Endodermal cell (in vitro differentiated cells): ENCODE results near the gene MTX3. TPM values are rescaled to one million over a fixed set of nuclear protein-coding genes. Genes with fewer than 3 reads are reported as not detected.

Source experiments
- DNase-seq: peaks from one replicate; pipeline ENCODE4 v3.0.0-alpha.2; 2017
- H3K27ac ChIP-seq: 2 replicates; pipeline ENCODE4 v1.5.1; 2013; ENCODE audit warnings: mild to moderate bottlenecking, low read depth, low read length, moderate library complexity
- H3K27me3 ChIP-seq: 2 replicates; pipeline ENCODE4 v1.6.1; 2013; ENCODE audit warnings: mild to moderate bottlenecking, low read length, moderate library complexity; ENCODE audit not compliant: insufficient read depth, control insufficient read depth, poor library complexity, severe bottlenecking
- H3K36me3 ChIP-seq: 2 replicates; pipeline ENCODE4 v1.7.0; 2013; ENCODE audit warnings: mild to moderate bottlenecking, low read length, moderate library complexity; ENCODE audit not compliant: control insufficient read depth, insufficient read depth
- H3K4me1 ChIP-seq: one replicate; pipeline ENCODE4 v1.7.0; 2013; ENCODE audit warnings: low read length; ENCODE audit not compliant: control insufficient read depth, insufficient read depth
- H3K4me3 ChIP-seq: 2 replicates; pipeline ENCODE4 v1.5.1; 2013; ENCODE audit warnings: mild to moderate bottlenecking, low read length, moderate library complexity
- H3K9ac ChIP-seq: 2 replicates; pipeline ENCODE4 v1.6.1; 2013; ENCODE audit warnings: mild to moderate bottlenecking, low read length, moderate library complexity; ENCODE audit not compliant: poor library complexity, severe bottlenecking; ENCODE audit errors: extremely low read depth
- H3K9me3 ChIP-seq: 2 replicates; pipeline ENCODE4 v1.6.1; 2013; ENCODE audit warnings: mild to moderate bottlenecking, low read length, moderate library complexity; ENCODE audit not compliant: control insufficient read depth
- H3K27ac Mint-ChIP-seq: 2 replicates; pipeline ENCODE4 v1.8.0; 2020; ENCODE audit warnings: mixed read lengths
- H3K27me3 Mint-ChIP-seq: 2 replicates; pipeline ENCODE4 v1.8.0; 2021; ENCODE audit warnings: mild to moderate bottlenecking, mixed read lengths; ENCODE audit not compliant: insufficient read depth
- H3K36me3 Mint-ChIP-seq: 2 replicates; pipeline ENCODE4 v1.8.0; 2020; ENCODE audit warnings: low read depth, mixed read lengths
- H3K4me1 Mint-ChIP-seq: 2 replicates; pipeline ENCODE4 v1.8.0; 2020; ENCODE audit warnings: mixed read lengths
- H3K4me3 Mint-ChIP-seq: 2 replicates; pipeline ENCODE4 v1.8.0; 2020; ENCODE audit warnings: mild to moderate bottlenecking, moderate library complexity, mixed read lengths
- H3K9me3 Mint-ChIP-seq: 2 replicates; pipeline ENCODE4 v1.8.0; 2020; ENCODE audit warnings: mild to moderate bottlenecking, mixed read lengths
- WGBS, 2 experiments: methylation state at CpG; one replicate each; pipeline versions ENCODE4 v1.1.5 to v1.1.7; 2013; ENCODE audit warnings: missing lambda C conversion rate in 2 of 2, mixed read lengths in 1 of 2; ENCODE audit not compliant: insufficient coverage in 1 of 2, insufficient read length in 1 of 2; 5-methylcytosine and 5-hydroxymethylcytosine counted together
- total RNA-seq, 2 donors: library from RNA; stranded (reverse); fragmentation: NEBNext Ultra II Directional in 1 of 2; extraction: Animal tissue kit (Norgen Biotek cat#: 25700) in 1 of 2; gene quantifications; 2 replicates in 1 of 2; 3 replicates in 1 of 2; pipeline ENCODE4 v1.2.1, GENCODE V29; 2021
- TF ChIP-seq, protein P1 (sequence below): fragments of 200-600 bp; sonication (generic); conservative IDR thresholded peaks from 2 replicates; pipeline ENCODE4 v1.5.0; 2021; ENCODE audit warnings: antibody characterized with exemption, mild to moderate bottlenecking

Gene MTX3
- total RNA-seq, 2 donors from 2014 or later = 25.7 to 39.7 TPM

- Histone ChIP-seq H3K4me3 (no peak overlapping the region), H3K4me1 (no peaks in the 10 kb centered on the region), H3K27ac (no peak overlapping the region), H3K36me3 (no peaks in the 10 kb centered on the region), H3K9ac (no peak overlapping the region), H3K27me3 (no peaks in the 10 kb centered on the region), H3K9me3 (peaks cover 27% of the 10 kb centered on the region)
- H3K36me3 Mint-ChIP-seq = no peaks in the 10 kb centered on the region
- DNase-seq = no peak
- H3K27me3 Mint-ChIP-seq = no peaks in the 10 kb centered on the region
- TF ChIP-seq, protein P1, sequence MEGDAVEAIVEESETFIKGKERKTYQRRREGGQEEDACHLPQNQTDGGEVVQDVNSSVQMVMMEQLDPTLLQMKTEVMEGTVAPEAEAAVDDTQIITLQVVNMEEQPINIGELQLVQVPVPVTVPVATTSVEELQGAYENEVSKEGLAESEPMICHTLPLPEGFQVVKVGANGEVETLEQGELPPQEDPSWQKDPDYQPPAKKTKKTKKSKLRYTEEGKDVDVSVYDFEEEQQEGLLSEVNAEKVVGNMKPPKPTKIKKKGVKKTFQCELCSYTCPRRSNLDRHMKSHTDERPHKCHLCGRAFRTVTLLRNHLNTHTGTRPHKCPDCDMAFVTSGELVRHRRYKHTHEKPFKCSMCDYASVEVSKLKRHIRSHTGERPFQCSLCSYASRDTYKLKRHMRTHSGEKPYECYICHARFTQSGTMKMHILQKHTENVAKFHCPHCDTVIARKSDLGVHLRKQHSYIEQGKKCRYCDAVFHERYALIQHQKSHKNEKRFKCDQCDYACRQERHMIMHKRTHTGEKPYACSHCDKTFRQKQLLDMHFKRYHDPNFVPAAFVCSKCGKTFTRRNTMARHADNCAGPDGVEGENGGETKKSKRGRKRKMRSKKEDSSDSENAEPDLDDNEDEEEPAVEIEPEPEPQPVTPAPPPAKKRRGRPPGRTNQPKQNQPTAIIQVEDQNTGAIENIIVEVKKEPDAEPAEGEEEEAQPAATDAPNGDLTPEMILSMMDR = no peak
- H3K4me1 Mint-ChIP-seq = peaks cover 2% of the 10 kb centered on the region
- no peak overlapping the region for H3K27ac Mint-ChIP-seq
- H3K4me3 Mint-ChIP-seq = no peak overlapping the region
- H3K9me3 Mint-ChIP-seq = no peaks in the 10 kb centered on the region
- WGBS, 2 experiments = 90 to 100% methylated on average over 2 to 3 of the region's 3 CpGs
These were observed 54.3 kb downstream of the MTX3 start for GRCh38 chr5:79936646-79937216.

DNA sequence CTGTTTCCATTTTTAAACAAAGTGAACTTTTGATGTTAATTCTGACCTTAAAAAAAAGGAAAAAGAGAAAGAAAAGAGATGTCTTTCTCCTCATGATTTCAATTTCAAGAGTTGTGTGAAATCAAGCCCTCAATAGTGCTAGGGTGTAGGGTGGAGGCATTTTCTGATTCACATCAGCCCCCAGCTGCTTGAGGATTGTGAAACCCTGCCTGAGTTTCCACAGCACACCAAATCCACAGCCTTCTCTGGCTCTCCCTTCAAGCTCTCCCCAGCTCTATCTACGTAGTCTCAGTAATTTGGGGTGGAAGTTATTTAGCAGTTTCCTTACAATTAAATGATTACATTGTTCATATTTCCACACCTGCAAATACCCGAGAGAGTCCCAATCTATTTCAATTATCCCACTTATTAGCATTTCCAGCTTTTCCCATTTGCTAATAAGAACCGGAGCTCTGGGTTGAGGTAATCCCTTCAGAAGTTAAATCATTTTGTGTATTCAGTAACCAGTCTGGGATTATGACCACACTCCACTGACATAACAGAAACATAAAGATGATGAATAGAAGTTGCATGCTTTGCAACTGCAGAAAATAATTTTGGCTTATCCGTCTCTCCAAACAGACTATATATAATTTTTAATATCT is 54.9 kb downstream of the MTX3 start:
- Mint-ChIP-seq H3K36me3 (no peaks in the 10 kb centered on the region), H3K27ac (no peak overlapping the region), H3K9me3 (no peaks in the 10 kb centered on the region), H3K27me3 (no peaks in the 10 kb centered on the region), H3K4me1 (peaks cover 2% of the 10 kb centered on the region), H3K4me3 (no peak overlapping the region)
- H3K4me3 ChIP-seq = no peak overlapping the region
- no peaks in the 10 kb centered on the region for H3K27me3 ChIP-seq
- peaks cover 29% of the 10 kb centered on the region for H3K9me3 ChIP-seq
- TF ChIP-seq, protein P1 = no peak
- H3K9ac ChIP-seq = no peak overlapping the region
- 88 to 92% methylated on average over 2 of the region's 4 CpGs for WGBS, 2 experiments
- H3K4me1 ChIP-seq = no peaks in the 10 kb centered on the region
- no peak for DNase-seq
- H3K27ac ChIP-seq = no peak overlapping the region
- H3K36me3 ChIP-seq = no peaks in the 10 kb centered on the region

- no peaks in the 10 kb centered on the region for H3K27me3 Mint-ChIP-seq
These were observed 56.4 kb downstream of the MTX3 start for GRCh38 chr5:79934681-79935080.

More at GRCh38 chr5:79934681-79935080, 56.4 kb downstream of the MTX3 start:
- Histone ChIP-seq H3K4me1 (no peaks in the 10 kb centered on the region), H3K9ac (no peak overlapping the region), H3K9me3 (peaks cover 29% of the 10 kb centered on the region), H3K27me3 (no peaks in the 10 kb centered on the region), H3K27ac (no peak overlapping the region), H3K4me3 (no peak overlapping the region), H3K36me3 (no peaks in the 10 kb centered on the region)
- Mint-ChIP-seq H3K4me1 (peaks cover 2% of the 10 kb centered on the region), H3K9me3 (no peaks in the 10 kb centered on the region), H3K4me3 (no peak overlapping the region), H3K27ac (no peak overlapping the region), H3K36me3 (no peaks in the 10 kb centered on the region)
- no peak for DNase-seq
- TF ChIP-seq, protein P1 = no peak
- WGBS, 2 experiments = 98 to 100% methylated on average over 1 to 3 of the region's 3 CpGs
